ENCODE results near the gene MYOF.
"Not testable (repeated sequence)": the region's sequence is repeated elsewhere in the genome, so short reads cannot be mapped to it uniquely, and the experiment has no call there.

MYOF gene

DNA sequence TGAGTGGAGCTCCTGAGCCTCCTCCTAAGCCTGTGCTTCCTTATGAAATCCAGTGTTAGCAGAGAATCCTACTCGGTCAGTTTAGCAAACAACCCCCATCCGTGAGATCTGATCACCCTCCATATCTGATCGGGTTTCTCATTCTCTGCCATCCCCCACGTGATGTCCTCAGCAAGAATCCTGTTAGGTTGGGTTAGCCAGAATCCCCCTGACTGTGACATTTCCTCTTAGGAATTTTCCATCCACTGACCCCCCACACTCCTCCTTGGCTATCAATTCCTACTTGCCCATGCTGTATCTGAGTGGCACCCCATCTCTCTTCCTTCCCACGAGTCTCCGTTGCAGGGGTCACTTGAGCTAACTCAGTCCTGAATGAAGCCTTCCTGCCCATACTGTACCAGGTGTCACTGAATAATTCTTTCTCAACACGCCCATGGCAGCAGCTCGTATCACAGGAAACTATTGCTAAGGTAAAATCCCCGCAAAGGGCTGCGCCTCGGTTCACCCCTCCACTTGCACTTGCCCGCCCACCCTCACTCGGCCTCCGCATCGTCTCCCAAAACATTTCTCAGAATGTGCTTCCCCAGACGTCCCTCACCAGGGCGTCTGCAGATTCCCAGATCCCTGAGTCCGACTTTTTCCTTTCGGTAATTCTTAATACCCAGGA, 44.1 kb downstream of the MYOF start:
- H3K36me3 Mint-ChIP-seq (ENCODE audit: low read depth), result no peaks in the 10 kb centered on the region
- no peak overlapping the region for H3K4me3 Mint-ChIP-seq
- H3K27ac Mint-ChIP-seq, result no peak overlapping the region
- no peaks in the 10 kb centered on the region for H3K9me3 Mint-ChIP-seq
- no peaks in the 10 kb centered on the region for H3K27me3 Mint-ChIP-seq (ENCODE audit: low read depth)
- H3K4me1 Mint-ChIP-seq (ENCODE audit: low read depth), result no peaks in the 10 kb centered on the region

- H3K4me1 Mint-ChIP-seq (ENCODE audit: low read depth), result no peaks in the 10 kb centered on the region
- H3K9me3 Mint-ChIP-seq, result no peaks in the 10 kb centered on the region
- no peak overlapping the region for H3K4me3 Mint-ChIP-seq
- H3K36me3 Mint-ChIP-seq (ENCODE audit: low read depth), result no peaks in the 10 kb centered on the region
- no peaks in the 10 kb centered on the region for H3K27me3 Mint-ChIP-seq (ENCODE audit: low read depth)
- H3K27ac Mint-ChIP-seq, result no peak overlapping the region
Observed at GRCh38 chr10:93437086-93437945, 44.8 kb downstream of the MYOF start.

- Mint-ChIP-seq H3K36me3 (ENCODE audit: low read depth) (no peaks in the 10 kb centered on the region), H3K4me1 (ENCODE audit: low read depth) (no peaks in the 10 kb centered on the region), H3K27ac (no peak overlapping the region), H3K27me3 (ENCODE audit: low read depth) (no peaks in the 10 kb centered on the region), H3K9me3 (no peaks in the 10 kb centered on the region), H3K4me3 (no peak overlapping the region)
Observed at GRCh38 chr10:93436591-93437085, 45.5 kb downstream of the MYOF start.

DNA sequence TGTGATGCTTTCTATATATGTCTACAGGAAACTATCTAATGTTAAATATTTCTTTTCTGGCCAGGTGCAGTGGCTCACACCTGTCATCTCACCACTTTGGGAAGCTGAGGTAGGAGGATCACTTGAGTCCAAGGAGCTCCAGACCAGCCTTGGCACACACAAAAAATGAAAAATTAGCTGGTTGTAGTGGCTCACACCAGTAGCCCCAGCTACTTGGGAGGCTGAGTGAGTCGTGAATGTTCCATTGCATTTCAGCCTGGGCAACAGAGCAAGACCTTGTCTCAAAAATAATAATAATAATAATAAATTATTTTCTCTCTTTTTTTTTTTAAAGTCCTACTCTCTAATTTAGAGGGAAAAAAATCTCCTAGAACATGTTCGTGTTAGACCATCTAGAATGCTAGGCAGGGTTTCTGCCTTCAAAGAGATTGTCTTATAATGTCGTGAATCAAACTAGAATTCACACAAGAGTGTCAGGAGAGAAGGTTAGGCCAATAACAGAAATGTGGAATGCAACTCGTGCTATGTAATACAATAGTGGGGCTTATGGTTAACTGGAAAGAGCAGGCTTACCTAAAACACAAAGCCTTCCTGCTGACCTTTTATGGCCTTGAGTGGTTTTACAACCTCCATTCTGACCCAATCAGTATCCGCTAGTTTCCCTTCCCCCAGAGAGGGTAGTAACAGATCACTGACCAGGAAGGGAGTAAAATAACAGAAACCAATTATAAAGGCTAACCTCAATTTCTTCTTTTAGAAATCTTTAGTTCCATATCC, 46.3 kb downstream of the MYOF start:
- H3K9me3 Mint-ChIP-seq, result peaks cover 3% of the 10 kb centered on the region
- no peak overlapping the region for H3K4me3 Mint-ChIP-seq
- H3K36me3 Mint-ChIP-seq (ENCODE audit: low read depth), result no peaks in the 10 kb centered on the region
- H3K27ac Mint-ChIP-seq, result no peak overlapping the region
- H3K4me1 Mint-ChIP-seq (ENCODE audit: low read depth), result no peaks in the 10 kb centered on the region
- no peaks in the 10 kb centered on the region for H3K27me3 Mint-ChIP-seq (ENCODE audit: low read depth)

- no peaks in the 10 kb centered on the region for H3K36me3 Mint-ChIP-seq (ENCODE audit: low read depth)
- no peak overlapping the region for H3K27ac Mint-ChIP-seq
- H3K4me3 Mint-ChIP-seq, result no peak overlapping the region
- no peaks in the 10 kb centered on the region for H3K4me1 Mint-ChIP-seq (ENCODE audit: low read depth)
- no peaks in the 10 kb centered on the region for H3K27me3 Mint-ChIP-seq (ENCODE audit: low read depth)
- H3K9me3 Mint-ChIP-seq, result peaks cover 3% of the 10 kb centered on the region
Observed at GRCh38 chr10:93434991-93435491, 47.1 kb downstream of the MYOF start.

DNA sequence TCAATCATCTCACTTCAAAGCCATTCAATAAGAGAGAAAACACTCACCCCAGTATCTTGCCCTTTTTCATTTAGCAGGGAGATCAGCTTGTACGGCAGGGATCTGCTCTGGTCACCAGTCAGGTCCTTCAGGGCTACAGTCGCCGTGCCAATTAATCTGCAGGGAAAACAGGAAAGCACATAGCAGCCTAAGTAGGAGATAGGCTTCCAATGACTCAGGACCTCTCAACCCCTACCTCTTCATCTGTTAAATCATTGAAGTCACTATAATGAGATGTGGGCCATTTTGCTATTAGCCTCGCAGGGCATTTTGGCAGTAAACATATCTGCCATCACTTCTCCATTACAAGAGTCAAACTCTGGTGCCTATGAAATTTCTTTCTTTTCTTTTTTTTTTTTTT, 50.8 kb downstream of the MYOF start:
- peaks cover 6% of the 10 kb centered on the region for H3K4me1 Mint-ChIP-seq (ENCODE audit: low read depth)
- no peaks in the 10 kb centered on the region for H3K27me3 Mint-ChIP-seq (ENCODE audit: low read depth)
- H3K9me3 Mint-ChIP-seq, result peaks cover 9% of the 10 kb centered on the region
- H3K27ac Mint-ChIP-seq, result no peak overlapping the region
- H3K4me3 Mint-ChIP-seq, result no peak overlapping the region
- H3K36me3 Mint-ChIP-seq (ENCODE audit: low read depth), result no peaks in the 10 kb centered on the region

DNA sequence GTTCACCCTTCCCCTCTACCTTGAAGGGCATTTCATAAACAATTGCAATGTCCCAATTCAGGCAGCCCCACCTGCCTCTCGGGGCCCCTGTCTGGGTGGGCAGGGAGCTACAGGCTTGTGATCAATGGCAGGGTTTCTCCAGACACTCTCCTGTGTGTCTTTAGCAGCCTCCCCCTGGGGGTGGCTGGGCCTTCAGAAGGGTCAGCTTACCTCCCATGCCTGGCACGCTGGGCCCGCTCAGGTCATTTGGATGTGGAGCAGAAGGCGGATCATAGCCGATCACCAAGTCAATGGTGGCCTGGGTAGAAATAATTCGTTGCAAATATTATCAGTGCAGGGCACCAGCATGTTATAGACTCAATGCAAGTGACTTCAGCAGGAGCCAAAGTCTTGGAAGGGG, 56.3 kb downstream of the MYOF start:
- H3K36me3 Mint-ChIP-seq (ENCODE audit: low read depth), result no peaks in the 10 kb centered on the region
- H3K27me3 Mint-ChIP-seq (ENCODE audit: low read depth), result no peaks in the 10 kb centered on the region
- peaks cover 6% of the 10 kb centered on the region for H3K9me3 Mint-ChIP-seq
- H3K4me3 Mint-ChIP-seq, result no peak overlapping the region
- peaks cover 6% of the 10 kb centered on the region for H3K4me1 Mint-ChIP-seq (ENCODE audit: low read depth)
- no peak overlapping the region for H3K27ac Mint-ChIP-seq

GRCh38 chr10:93422118-93422517, 60.0 kb downstream of the MYOF start:
- no peak overlapping the region for H3K27ac Mint-ChIP-seq
- no peaks in the 10 kb centered on the region for H3K9me3 Mint-ChIP-seq
- no peaks in the 10 kb centered on the region for H3K36me3 Mint-ChIP-seq (ENCODE audit: low read depth)
- H3K4me3 Mint-ChIP-seq, result no peak overlapping the region
- peaks cover 2% of the 10 kb centered on the region for H3K4me1 Mint-ChIP-seq (ENCODE audit: low read depth)
- no peaks in the 10 kb centered on the region for H3K27me3 Mint-ChIP-seq (ENCODE audit: low read depth)

DNA sequence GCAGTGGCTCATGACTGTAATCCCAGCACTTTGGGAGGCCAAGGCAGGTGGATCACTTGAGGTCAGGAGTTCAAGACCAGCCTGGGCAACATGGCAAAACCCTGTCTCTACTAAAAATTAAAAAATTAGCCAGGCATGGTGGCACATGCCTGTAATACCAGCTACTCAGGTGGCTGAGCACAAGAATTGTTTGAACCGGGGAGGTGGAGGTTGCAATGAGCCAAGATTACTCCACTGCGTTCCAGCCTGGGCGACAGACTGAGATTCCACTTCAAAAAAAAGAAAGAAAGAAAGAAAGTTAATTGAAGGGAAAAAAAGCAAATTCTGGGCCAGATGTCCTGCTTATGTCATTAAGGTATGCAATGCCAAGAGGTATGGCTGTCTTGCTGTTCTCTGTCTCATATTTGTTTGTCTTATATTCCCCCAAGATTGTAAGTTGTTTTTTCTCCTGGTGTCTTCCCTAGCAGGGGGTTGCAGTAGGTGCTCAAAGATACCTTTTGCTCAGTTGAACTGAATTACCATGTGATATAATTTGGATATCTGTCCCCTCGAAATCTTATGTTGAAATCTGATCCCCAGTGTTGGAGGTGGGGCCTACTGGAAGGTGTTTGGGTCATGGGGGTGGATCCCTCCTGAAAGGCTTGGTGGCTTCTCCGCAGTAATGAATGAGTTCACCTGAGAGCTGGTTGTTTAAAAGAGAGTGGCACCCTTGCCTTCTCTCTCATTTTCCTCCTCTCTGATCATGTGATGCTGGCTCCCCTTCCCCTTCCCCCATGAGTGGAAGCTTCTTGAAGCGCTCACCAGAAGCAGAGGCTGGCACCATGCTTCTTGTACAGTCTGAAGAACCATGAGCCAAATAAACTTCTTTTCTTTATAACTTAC, 60.9 kb downstream of the MYOF start:
- H3K27ac Mint-ChIP-seq, result no peak overlapping the region
- no peaks in the 10 kb centered on the region for H3K4me1 Mint-ChIP-seq (ENCODE audit: low read depth)

GRCh38 chr10:93420091-93420490, 62.0 kb downstream of the MYOF start:
- Mint-ChIP-seq H3K9me3 (no peaks in the 10 kb centered on the region), H3K27ac (no peak overlapping the region), H3K36me3 (ENCODE audit: low read depth) (no peaks in the 10 kb centered on the region), H3K4me1 (ENCODE audit: low read depth) (peaks cover 7% of the 10 kb centered on the region), H3K27me3 (ENCODE audit: low read depth) (no peaks in the 10 kb centered on the region), H3K4me3 (no peak overlapping the region)

More for the DNA sequence above, 60.9 kb downstream of the MYOF start:
- Mint-ChIP-seq H3K27me3 (ENCODE audit: low read depth) (no peaks in the 10 kb centered on the region), H3K9me3 (no peaks in the 10 kb centered on the region), H3K4me3 (no peak overlapping the region), H3K36me3 (ENCODE audit: low read depth) (no peaks in the 10 kb centered on the region)

- not testable (repeated sequence) for H3K4me3 Mint-ChIP-seq; H3K4me1 Mint-ChIP-seq (ENCODE audit: low read depth); H3K9me3 Mint-ChIP-seq; H3K36me3 Mint-ChIP-seq (ENCODE audit: low read depth); H3K27ac Mint-ChIP-seq; H3K27me3 Mint-ChIP-seq (ENCODE audit: low read depth)
Observed at GRCh38 chr10:93419016-93419415, 63.1 kb downstream of the MYOF start.

DNA sequence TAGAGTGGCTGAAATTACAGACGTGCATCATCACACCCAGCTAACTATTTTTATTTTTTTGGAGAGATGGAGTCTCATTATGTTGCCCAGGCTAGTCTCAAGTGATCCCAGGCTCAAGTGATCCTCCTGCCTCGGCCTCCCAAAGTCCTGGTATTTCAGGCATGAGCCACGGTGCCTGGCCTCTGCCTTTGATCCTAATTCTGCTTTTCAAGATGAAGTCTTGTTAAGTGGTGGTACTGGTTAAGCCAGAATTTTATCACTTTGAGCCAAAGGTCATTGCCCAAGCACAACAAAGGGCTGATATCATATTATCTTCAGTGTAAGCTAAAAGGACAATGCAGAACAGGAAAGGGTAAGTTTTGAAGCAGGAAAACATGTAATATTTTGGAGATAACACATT, 64.2 kb downstream of the MYOF start:
- no peaks in the 10 kb centered on the region for H3K27me3 Mint-ChIP-seq (ENCODE audit: low read depth)
- no peaks in the 10 kb centered on the region for H3K9me3 Mint-ChIP-seq
- H3K27ac Mint-ChIP-seq, result no peak overlapping the region
- no peak overlapping the region for H3K4me3 Mint-ChIP-seq
- no peaks in the 10 kb centered on the region for H3K36me3 Mint-ChIP-seq (ENCODE audit: low read depth)
- H3K4me1 Mint-ChIP-seq (ENCODE audit: low read depth), result peaks cover 18% of the 10 kb centered on the region

- Mint-ChIP-seq H3K4me1 (ENCODE audit: low read depth) (peaks cover 24% of the 10 kb centered on the region), H3K27ac (no peak overlapping the region), H3K4me3 (no peak overlapping the region)
Observed at GRCh38 chr10:93417266-93417665, 64.9 kb downstream of the MYOF start.

GRCh38 chr10:93416824-93417223, 65.3 kb downstream of the MYOF start:
- Mint-ChIP-seq H3K27me3 (ENCODE audit: low read depth) (no peaks in the 10 kb centered on the region), H3K9me3 (no peaks in the 10 kb centered on the region), H3K27ac (no peak overlapping the region), H3K4me3 (no peak overlapping the region), H3K4me1 (ENCODE audit: low read depth) (peaks cover 26% of the 10 kb centered on the region), H3K36me3 (ENCODE audit: low read depth) (no peaks in the 10 kb centered on the region)

More at GRCh38 chr10:93417266-93417665, 64.9 kb downstream of the MYOF start:
- no peaks in the 10 kb centered on the region for H3K36me3 Mint-ChIP-seq (ENCODE audit: low read depth)
- no peaks in the 10 kb centered on the region for H3K9me3 Mint-ChIP-seq
- H3K27me3 Mint-ChIP-seq (ENCODE audit: low read depth), result no peaks in the 10 kb centered on the region
